ENCODE measurements around the gene BCR.

Gene BCR

DNA sequence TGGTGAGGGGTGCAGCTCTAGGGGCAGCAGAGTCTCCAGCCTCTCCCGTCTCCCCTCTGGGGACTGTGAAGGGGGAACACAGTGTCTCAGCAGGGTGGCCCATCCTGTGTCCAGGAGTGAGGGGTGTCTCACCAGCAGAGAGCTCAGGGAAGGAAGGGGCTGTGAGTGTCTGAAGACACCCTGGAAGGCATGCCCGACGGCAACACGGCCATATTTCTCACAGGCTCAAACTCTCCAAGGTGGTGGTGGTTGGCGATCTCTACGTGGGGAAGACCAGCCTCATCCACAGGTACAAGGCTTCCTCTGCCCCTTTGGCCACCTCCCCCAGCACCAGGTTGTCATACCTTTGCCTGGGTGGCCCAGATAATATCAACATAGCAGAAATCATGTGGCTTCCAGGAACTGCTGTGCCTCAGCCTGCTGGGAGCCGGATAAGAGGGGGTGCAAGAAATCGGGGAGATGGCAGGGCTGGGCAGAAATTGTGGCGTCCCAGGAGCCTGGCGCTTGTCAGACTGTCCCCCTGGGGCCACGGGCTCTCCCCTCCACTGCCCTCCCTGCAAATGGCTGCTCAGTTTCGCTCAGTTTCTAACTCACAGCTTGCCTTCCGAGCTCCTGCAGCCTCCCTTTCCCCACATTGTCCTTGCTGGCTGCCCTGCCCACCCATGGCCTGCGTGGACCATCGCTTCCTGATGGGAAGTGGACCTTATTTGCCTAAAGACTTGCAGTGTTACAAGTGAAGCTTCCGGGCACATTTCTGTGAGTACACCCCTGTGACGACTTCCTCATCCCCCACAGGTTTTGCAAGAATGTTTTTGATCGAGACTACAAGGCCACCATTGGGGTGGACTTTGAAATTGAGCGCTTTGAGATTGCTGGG lies 27.8 kb upstream of the BCR start:
- FAIRE-seq: no peak

- no peak for FAIRE-seq
Observed at GRCh38 chr22:23153994-23154393, 26.3 kb upstream of the BCR start.

- FAIRE-seq: no peak
Observed at GRCh38 chr22:23154461-23154860, 25.8 kb upstream of the BCR start.

DNA sequence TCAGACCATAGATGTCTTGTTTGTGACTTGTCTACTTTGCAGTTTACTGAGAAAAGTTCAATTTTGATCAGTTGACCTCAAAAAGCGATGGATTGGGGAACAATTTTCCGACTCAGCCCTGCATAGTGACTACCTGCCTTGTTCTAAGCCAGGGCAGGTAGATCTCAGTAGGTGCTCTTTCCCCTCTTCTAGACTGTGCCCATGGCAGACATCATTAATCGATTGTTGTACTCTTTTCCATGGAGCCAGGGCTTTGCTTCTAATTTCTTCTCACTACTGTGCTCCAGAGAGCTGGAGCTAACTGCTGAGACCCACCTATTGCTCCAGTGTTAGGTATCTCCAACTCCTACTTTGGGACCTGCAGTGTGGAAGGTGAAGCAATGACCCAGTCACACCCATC lies 25.2 kb upstream of the BCR start:
- FAIRE-seq: no peak

- FAIRE-seq: no peak
Observed at GRCh38 chr22:23155831-23156230, 24.5 kb upstream of the BCR start.

DNA sequence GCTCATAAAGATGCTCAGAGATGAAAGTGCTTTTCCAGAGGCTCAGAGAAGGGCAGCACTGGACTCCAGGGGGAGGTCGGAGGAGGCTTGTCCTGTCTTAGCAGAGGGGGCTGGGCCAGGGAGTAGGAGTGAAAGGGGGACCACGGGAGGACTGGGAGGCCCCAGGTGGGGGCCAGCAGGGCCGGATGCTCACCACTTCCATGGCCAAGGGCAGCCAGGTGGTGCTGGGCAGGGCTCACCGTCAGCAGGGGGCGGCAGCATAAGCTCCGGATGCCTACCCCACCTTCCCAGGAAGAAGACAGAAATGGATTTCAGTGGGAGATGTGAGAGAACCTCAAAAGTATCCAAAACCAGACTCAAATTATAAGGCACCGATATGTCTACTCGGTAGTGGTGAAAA lies 24.0 kb upstream of the BCR start:
- no peak for FAIRE-seq

GRCh38 chr22:23157560-23158515 lies 22.5 kb upstream of the BCR start:
- no peak for FAIRE-seq

GRCh38 chr22:23158516-23159290 lies 21.6 kb upstream of the BCR start:
- no peak for FAIRE-seq

- no peak for FAIRE-seq
Observed at GRCh38 chr22:23159291-23159630, 21.0 kb upstream of the BCR start.

DNA sequence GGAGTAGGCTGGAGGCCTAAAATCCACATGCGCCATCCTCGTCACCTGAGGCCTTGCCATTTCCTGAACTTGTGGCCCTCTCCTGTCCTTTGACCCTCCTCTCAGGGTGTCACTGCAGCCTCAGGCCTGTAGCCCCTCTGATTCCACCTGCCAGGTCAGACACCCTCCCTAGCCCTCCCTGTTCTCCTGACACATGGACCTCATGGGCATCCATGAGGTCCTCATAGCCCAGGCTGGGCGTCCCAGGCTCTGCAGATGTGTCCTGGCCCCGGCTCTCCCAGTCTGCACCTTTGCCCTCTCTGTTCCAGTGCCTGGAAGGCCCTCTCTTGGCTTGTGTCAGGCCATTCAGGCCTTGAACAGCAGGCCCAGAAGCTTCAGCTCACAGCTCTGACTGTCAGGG lies 19.3 kb upstream of the BCR start:
- FAIRE-seq: no peak

GRCh38 chr22:23161574-23161973 lies 18.7 kb upstream of the BCR start:
- FAIRE-seq: no peak

DNA sequence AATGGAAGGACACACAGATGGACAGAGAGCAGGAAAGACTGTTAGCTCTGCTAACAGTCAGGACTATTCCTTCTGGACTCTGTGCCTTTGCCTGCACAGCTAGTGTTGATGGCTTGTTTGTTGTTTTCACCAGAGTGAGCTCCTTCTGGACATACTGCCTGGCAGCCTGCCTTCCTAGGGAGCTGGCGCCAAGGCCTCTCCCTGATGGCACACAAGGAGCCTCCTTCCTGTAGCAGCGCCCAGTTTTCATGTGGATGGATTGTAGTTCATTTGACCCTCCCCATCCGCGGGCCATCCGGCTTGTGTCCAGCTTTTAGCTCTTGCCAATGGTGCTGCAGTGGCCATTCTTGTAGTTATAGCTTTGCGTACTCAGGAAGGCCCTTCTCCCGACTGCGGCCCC lies 16.6 kb upstream of the BCR start:
- FAIRE-seq: no peak

DNA sequence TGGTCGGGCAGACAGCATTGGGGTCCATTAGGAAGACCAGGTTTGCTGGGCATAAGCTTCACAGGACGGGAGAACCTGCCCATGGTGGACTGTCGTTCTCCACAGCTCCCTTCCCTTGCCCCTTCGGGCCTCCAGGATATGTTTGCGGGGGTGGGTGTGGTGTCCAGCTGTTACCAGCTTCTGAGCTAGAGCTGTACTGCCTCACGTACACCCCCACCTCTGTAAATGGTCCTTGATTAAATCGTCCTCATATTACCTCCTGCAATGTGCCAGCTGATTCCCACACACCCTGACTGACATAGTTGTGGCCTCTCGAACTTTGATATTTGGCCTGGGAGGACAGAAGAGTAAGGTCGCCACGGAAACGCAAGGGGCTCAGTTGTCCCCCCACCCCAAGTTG lies 16.2 kb upstream of the BCR start:
- FAIRE-seq: no peak

DNA sequence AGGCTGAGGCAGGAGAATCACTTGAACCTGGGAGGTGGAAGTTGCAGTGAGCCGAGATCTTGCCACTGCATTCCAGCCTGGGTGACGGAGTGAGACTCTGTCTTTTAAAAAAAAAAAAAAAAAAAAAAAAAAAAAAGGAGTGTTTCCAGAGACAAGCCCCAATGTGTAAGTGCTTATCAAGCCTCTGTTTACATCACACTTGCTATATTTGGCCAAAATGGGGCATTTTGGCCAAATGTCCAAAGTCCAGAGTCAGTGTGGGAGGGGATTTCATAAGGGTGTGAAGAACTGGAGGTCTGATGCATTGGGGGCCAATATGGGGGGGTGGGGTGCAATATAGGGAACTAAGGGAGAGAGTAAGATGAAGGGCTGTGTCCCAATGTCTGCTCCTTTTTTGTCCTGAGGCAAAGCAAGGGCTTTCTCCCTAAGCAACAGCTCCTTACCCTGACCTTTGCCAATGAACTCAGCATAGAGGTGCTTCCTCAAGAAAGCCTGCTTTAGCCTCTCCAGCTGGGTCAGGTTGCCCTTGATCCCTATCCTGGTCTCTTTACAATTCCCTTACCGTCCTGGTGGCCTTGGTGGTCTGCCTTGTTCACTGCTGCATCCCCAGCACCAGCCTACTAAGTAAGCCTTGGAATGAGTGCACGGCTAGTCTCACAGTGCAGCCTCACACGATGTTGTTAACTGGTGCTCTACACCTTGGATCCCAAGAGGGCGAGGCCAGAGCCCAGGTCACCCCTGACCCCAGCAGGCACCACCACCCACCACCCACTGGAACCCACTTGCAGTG lies 14.1 kb upstream of the BCR start:
- no peak for FAIRE-seq

DNA sequence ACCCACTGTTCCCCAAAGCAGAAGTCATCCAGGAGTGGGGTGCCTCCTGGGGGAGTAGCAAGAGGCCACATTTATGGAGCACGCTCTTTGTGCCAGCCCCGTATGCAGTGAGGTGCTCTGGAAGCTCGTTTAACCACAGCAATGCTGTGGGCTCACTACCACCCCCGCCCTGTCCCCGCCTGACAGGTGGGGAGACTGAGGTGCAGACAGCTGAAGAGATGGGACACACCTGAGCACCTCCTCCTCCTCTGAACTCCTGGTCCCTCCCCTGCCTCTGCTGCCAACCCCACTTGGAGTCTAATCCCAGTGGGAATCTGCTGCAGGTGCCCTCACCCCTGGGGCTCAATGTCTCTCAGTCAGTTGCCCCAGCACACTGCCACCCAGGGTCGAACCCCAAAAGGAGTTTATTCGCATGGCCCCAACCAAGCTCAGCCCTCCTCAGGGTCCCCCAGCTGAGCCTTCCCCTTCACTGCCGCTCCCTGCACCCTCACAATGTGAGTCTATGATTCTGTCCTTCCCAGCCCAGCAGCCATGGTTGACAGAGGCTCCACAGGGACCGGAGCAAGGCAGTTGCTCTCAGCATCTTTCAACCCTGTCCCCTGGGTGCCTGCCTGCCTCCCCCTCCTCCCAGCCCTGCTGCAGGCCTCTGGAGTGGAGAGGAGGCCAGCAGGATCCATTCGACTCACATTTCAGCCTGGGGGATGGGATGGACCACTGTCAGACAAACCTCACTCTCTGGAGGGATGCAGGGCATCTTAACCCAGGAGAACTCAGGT lies 13.3 kb upstream of the BCR start:
- FAIRE-seq: no peak

DNA sequence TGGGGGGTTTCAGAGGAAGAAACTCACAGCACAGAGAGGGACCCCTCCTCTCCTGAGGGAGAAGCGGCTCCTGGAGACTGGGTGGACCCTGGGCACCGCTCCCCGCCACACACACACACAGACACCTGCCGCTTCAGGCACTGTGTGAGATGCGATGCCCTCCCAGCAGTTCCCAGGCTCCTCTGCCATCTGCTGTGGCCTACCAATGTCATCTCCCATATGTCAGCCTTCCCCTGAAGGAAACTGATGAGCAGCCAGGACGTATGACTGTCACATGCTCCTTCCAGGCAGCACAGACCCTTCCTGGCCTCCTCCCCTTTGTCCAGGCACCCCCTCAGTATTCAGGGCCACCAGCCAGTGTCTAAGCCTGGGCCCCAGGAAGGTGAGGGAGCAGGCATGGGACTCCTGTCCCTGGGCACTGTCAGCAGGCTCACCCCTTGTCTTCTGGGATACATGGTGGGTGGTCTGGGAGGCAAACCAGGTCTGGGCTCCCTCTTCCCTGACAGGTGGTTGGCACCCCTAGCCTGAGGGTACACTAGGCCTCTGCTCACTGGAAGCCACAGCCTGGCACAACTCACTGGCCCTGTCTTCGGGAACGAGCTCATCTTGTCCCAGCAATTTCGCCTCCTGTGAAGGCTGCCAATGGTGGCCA lies 11.8 kb upstream of the BCR start:
- FAIRE-seq: no peak

DNA sequence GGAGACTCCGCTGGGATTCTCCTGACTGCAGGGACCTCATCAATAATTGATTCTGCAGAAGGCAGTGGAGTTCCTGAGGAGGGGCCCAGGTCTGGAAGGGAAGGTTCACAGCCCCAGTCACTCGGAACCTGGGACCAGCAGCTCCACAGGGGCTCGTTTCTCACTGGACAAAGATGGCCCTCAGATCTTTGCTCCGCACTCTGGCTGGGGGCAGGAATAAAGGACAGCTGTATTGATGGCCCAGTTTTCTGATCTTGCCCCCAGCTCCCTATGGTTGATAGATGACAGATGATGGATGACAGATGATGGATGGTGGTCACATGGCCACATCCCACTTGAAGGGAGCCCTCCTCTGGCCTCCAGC lies 11.3 kb upstream of the BCR start:
- FAIRE-seq: no peak

GRCh38 chr22:23175817-23176644 lies 4.3 kb upstream of the BCR start:
- FAIRE-seq: no peak

DNA sequence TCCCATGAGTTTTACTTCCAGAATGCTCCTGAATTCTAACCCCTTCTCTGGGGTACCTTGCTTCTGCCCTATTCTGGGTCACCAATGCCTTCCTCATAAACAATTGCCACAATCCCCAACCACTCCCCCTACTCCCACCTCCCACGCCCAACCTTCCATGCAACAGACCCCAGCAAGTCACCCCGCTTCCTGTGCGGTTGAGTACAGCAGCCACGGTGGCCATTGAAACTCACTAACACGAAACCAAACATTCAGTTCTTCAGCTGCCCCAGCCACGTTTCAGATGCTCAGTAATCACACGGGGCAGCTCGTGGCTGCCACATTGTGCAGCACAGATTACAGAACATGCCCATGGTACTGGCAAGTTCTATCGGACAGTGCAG lies 3.7 kb upstream of the BCR start:
- no peak for FAIRE-seq

DNA sequence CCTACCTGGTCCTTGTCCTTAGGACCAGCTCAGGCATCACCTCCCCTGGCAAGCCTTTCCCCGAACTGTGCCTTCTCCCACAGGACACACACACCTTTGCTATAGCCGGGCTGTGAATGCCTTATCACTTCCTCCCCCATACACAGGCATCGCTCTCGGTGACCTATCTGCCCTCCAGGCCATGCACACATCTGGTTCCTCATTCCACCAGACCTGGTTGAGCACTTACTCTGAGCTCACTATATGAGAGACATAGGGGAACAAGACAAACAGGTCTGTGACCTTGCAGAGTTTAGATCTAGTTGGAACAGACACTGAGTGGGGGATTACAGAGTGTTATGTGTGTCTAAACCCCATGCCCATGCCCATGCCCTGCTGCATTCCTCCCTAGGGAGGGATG lies 3.1 kb upstream of the BCR start:
- FAIRE-seq: no peak
